GM12892 (cell line): Measurements from ENCODE around the gene KCNIP1.

Experiments
- DNase-seq: peaks from one replicate; pipeline ENCODE4 v3.0.0; 2011; ENCODE audit not compliant: insufficient read length
- FAIRE-seq: peaks from 2 replicates; lab custom pipeline; 2011; peaks lifted over from hg19 to GRCh38; lab: Jason Lieb, UNC
- POLR2A ChIP-seq: IDR thresholded peaks from 2 replicates; pipeline ENCODE4 v1.6.1; 2011; ENCODE audit warnings: low read depth, low read length, control low read depth
- POLR2AphosphoS5 ChIP-seq: IDR thresholded peaks from 2 replicates; pipeline ENCODE4 v1.6.1; 2011; ENCODE audit warnings: low read depth, low read length, control low read depth
- TAF1 ChIP-seq: IDR thresholded peaks from 2 replicates; pipeline ENCODE4 v1.6.1; 2011; ENCODE audit warnings: low read depth, mild to moderate bottlenecking, control low read depth, low read length, borderline replicate concordance

KCNIP1 gene

GRCh38 chr5:170769246-170769645 is 265.4 kb downstream of the KCNIP1 start:
- no peak for FAIRE-seq
- no peak for DNase-seq
- TF ChIP-seq TAF1 (no peak), POLR2A (no peak), POLR2AphosphoS5 (no peak)

GRCh38 chr5:170769898-170770416 is 266.1 kb downstream of the KCNIP1 start:
- no peak for DNase-seq
- no peak for FAIRE-seq
- TF ChIP-seq TAF1 (no peak), POLR2AphosphoS5 (no peak), POLR2A (no peak)

GRCh38 chr5:170771496-170771895 is 267.7 kb downstream of the KCNIP1 start:
- no peak for FAIRE-seq

GRCh38 chr5:170773024-170773985 is 269.5 kb downstream of the KCNIP1 start:
- FAIRE-seq = no peak
- TF ChIP-seq TAF1 (no peak), POLR2A (no peak), POLR2AphosphoS5 (no peak)

More at GRCh38 chr5:170771496-170771895, 267.7 kb downstream of the KCNIP1 start:
- no peak for DNase-seq
- no peak for TF ChIP-seq TAF1
- no peak for TF ChIP-seq POLR2A

GRCh38 chr5:170774831-170775230 is 271.0 kb downstream of the KCNIP1 start:
- TF ChIP-seq TAF1 (no peak), POLR2AphosphoS5 (no peak), POLR2A (no peak)
- DNase-seq (no peak), FAIRE-seq (no peak)

More at GRCh38 chr5:170773024-170773985, 269.5 kb downstream of the KCNIP1 start:
- no peak for DNase-seq

- TF ChIP-seq POLR2AphosphoS5 = no peak
- TF ChIP-seq TAF1 = no peak
- DNase-seq = no peak
- FAIRE-seq = no peak
Measured at GRCh38 chr5:170781946-170782345, 278.1 kb downstream of the KCNIP1 start.

GRCh38 chr5:170782438-170782837 is 278.6 kb downstream of the KCNIP1 start:
- FAIRE-seq (no peak), DNase-seq (no peak)
- TF ChIP-seq POLR2A (no peak), TAF1 (no peak)

GRCh38 chr5:170783498-170784247 is 279.9 kb downstream of the KCNIP1 start, which contains the start of gene GABRP:
GABRP (plus strand) TSS chr5:170783725; CDS start chr5:170788616, 4,891 bp downstream.
- TF ChIP-seq POLR2A = no peak
- no peak for TF ChIP-seq POLR2AphosphoS5
- TF ChIP-seq TAF1 = no peak
- FAIRE-seq = no peak
- DNase-seq = no peak

- TF ChIP-seq POLR2AphosphoS5 = no peak
- no peak for TF ChIP-seq POLR2A
- no peak for TF ChIP-seq TAF1
- FAIRE-seq (no peak), DNase-seq (no peak)
Measured at GRCh38 chr5:170785416-170785815, 281.6 kb downstream of the KCNIP1 start.
